K562 (cell line): ENCODE data around the gene BANP.

ENCODE experiments used
- BHLHE40 ChIP-seq: IDR thresholded peaks from 2 replicates; pipeline ENCODE4 v1.6.1; 2011; ENCODE audit warnings: low read length, improper control_type of control experiment
- CBX8 ChIP-seq: fragments of 200-600 bp; sonication (generic); IDR thresholded peaks from 2 replicates; pipeline ENCODE4 v1.6.1; 2012; ENCODE audit warnings: borderline replicate concordance, mixed run types, low read depth, mild to moderate bottlenecking, moderate library complexity, mixed read lengths, low read length, control low read depth, inconsistent platforms; ENCODE audit not compliant: poor library complexity, severe bottlenecking; ENCODE audit errors: extremely low read depth
- E2F5 ChIP-seq: sonication (generic); formaldehyde crosslinking; IDR thresholded peaks from 2 replicates; pipeline ENCODE4 v1.8.0; 2022; ENCODE audit warnings: mild to moderate bottlenecking, missing genetic modification reagents
- EZH2 ChIP-seq: IDR thresholded peaks from 2 replicates; pipeline ENCODE4 v1.6.1; 2012; ENCODE audit warnings: low read depth, mild to moderate bottlenecking, inconsistent platforms, low read length, borderline replicate concordance
- FOXP4 ChIP-seq: sonication (generic); formaldehyde crosslinking; IDR thresholded peaks from 2 replicates; pipeline ENCODE4 v1.8.0; 2022; ENCODE audit warnings: mild to moderate bottlenecking, missing genetic modification reagents, borderline replicate concordance
- MAFF ChIP-seq: IDR thresholded peaks from 2 replicates; pipeline ENCODE4 v1.6.1; 2012; ENCODE audit warnings: low read length, improper control_type of control experiment
- TBP ChIP-seq: optimal IDR thresholded peaks from 2 replicates; pipeline ENCODE3; 2011; ENCODE audit warnings: low read depth, low read length, improper control_type of control experiment
- ZBTB33 ChIP-seq: sonication (generic); formaldehyde crosslinking; IDR thresholded peaks from 2 replicates; pipeline ENCODE4 v1.8.1; 2023; ENCODE audit warnings: mild to moderate bottlenecking, missing genetic modification reagents
- ZNF707 ChIP-seq: fragments of 250-450 bp; sonication (Bioruptor Pico); conservative IDR thresholded peaks from 2 replicates; pipeline ENCODE4 v1.8.0; 2022; ENCODE audit warnings: inconsistent platforms, mild to moderate bottlenecking, moderate library complexity

GRCh38 chr16:88108762-88109161 is 157.5 kb downstream of the BANP start:
- TF ChIP-seq E2F5 (CRISPR knock-in tag), result no peak
- no peak for TF ChIP-seq EZH2
- TF ChIP-seq FOXP4 (CRISPR knock-in tag), result no peak
- no peak for TF ChIP-seq ZBTB33 (CRISPR knock-in tag)
- no peak for TF ChIP-seq BHLHE40
- no peak for TF ChIP-seq MAFF
- TF ChIP-seq TBP, result no peak
- no peak for TF ChIP-seq CBX8
- TF ChIP-seq ZNF707 (CRISPR knock-in tag), result no peak
